ENCODE data around the gene RBFOX2.

The RBFOX2 gene

DNA sequence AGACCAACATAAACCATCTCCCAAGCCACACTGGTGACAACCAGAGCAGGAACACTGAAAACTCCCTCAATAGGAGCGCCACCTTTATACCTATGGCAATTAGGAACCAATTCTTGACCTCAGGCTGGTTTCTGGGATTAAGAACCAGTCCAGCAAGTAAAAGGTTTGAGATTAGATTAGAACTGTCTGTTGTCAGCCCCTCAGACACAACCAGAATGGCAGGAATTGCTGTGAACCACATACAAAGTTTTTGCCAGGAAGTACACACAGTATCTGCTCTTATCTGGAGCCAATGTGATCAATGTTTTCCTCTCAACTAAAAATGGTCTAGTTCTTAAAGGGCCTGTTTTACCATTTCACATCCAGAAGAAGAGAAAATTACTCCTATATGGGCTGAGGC lies 55.2 kb downstream of the RBFOX2 start:
- no peak for DNase-seq (ENCODE audit: low read depth in 2 of 2)

DNA sequence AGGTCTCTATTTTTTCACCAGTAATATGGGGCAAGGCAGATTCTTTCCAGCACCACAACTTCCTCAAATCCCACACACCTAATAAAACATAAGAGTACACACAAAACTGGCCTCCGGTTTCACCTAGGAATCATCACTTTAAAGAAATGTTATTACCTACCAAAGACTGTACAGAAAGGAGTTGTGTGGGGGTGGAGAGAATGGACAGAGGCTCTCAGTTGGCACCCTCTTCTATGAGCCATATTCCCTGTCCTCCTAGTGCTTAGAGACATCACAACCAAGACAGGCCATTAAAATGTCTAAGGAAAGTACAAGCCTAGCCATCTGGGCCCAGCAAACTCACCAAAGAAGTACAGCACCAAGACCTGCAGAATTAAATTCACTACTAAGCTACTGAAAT lies 56.1 kb downstream of the RBFOX2 start:
- no peak for DNase-seq (ENCODE audit: low read depth in 2 of 2)

DNA sequence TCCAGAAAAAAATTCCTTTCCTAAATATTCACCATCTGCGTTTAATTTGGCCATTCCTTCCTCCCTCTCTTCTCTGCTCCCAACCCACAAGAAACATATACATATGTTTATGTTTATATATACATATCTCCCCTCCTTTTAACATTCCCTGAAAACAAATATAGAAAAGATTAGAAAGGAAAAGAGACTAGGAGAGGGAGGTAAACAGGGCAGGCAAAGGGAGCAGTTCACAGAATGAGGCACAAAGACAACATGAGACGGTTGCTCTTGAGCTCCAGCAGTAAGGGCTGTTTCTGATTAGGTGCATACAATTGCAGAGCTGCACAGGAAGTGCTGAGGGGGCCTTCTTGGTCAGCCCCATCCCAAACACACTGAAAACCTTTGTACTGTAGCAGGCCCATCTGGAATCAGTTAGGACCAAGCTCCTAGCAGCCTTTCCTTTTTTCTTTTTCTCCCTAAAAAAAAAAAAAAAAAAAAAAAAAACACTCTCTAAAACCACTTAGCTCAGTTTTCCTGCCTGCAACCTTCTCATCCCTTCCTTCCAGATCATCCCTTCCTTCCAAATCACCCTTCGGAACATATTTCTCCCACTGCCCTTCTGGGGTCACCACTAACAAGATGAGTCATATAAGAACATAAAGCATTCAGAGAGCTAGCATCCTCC lies 57.0 kb downstream of the RBFOX2 start:
- DNase-seq (ENCODE audit: low read depth in 2 of 2) = no peak

DNA sequence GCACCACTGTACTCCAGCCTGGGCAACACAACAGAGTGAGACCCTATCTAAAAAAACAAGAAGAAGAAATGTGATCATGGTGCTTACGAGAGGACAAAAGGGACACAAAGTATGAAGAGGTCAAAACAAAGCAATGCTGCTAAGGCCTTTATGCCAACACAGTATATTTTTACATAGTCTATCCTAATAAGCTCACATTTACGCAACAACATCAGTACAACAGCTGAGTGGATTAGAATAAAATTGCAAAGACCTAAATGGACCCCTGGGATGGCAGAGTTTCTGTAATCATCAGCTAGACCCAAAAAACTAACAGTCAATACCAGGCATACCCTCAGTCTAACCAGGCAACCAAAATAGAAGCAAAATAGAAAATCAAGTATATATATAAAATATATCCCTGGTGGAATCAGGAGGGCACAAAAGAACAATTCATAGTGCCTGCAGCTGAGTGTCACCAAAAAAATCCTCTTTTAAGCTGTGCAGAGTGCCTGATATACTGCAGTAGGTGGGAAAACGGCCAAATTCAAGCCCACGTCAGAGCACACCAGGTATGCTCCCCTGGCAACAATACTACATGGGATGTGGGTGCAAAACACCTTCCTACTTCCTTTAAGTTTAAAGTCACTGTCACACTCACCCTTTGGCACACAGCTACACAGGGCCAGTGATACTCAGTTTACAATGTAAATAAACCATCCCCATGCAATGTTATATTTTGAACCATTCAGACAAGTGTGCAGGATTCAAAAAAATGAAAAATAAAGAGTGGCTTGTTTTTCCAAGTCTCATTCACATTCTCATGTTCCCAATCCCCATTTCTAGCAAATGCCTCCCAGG lies 57.8 kb downstream of the RBFOX2 start:
- DNase-seq (ENCODE audit: low read depth in 2 of 2) = no peak

DNA sequence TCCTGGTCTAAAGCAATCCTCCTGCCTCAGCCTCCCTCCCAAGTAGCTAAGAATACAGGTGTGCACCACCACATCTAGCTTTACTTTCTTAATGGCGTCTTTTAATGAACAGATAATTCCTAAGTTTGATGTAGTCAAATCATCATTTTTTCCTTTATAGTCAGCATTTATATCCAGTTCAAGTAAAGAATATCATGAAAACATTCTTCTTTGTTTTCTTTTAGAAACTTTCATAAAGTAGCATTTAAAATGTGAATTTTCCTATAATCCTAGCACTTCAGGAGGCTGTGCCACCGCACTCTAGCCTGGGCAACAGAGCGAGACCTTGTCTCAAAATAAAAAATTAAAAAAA lies 61.6 kb downstream of the RBFOX2 start:
- no peak for DNase-seq (ENCODE audit: low read depth in 2 of 2)

DNA sequence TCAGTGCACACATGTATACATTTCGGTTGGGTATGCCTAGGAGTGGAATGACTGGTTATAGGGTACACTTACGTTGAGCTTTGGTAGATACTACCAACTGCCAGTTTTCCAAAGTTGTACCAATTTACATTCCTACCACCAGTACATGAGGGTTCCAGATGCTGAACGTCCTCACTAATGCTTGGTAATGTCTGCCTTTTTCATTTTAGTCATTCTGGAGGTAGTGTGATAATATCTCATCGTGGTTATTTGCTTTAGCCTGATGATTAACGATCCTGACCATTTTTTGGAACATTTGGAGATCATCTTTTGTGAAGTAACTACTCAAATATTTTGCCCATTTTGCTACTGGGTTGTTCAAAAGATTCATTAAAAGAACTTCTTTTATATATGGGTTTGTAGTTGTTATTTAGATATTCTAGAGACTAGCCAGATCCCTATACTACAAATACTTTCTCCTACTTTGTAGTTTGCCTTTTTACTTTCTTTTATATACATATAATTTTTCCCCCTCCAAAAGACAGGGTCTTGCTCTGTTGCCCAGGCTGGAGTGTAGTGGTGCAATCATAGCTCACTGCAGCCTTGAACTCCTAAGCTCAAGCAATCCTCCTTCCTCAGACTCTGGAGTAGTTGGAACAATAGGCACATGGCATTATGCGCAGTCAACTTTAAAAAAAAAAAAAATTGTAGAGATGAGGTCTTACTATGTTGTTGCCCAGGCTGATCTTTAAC lies 62.1 kb downstream of the RBFOX2 start:
- DNase-seq (ENCODE audit: low read depth in 2 of 2) = no peak

DNA sequence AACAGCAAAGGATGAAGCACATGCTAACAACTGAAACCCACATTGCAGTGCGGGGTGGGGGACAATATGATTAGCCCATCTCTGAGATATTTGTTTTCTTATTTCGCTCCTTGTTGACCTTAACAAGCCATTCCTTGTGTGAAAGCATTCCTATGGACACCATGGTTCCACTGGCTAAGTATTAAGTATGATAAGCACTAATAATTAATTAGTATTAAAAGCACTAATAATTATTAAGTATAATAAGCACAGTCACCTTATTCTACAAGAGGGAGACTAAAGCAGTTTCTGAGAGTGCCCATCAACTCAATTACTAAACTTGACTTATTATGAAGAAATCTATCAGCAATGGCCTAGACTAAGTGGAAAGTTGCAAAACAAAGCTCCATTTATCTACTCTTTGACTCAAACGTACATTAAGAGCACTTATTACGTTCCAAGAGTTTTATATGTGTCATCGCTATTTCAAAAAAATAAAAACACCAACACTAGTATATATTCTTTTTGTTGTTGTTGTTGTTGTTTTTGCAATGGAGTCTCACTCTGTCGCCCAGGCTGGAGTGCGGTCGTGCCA lies 65.3 kb downstream of the RBFOX2 start:
- no peak for DNase-seq (ENCODE audit: low read depth in 2 of 2)

DNA sequence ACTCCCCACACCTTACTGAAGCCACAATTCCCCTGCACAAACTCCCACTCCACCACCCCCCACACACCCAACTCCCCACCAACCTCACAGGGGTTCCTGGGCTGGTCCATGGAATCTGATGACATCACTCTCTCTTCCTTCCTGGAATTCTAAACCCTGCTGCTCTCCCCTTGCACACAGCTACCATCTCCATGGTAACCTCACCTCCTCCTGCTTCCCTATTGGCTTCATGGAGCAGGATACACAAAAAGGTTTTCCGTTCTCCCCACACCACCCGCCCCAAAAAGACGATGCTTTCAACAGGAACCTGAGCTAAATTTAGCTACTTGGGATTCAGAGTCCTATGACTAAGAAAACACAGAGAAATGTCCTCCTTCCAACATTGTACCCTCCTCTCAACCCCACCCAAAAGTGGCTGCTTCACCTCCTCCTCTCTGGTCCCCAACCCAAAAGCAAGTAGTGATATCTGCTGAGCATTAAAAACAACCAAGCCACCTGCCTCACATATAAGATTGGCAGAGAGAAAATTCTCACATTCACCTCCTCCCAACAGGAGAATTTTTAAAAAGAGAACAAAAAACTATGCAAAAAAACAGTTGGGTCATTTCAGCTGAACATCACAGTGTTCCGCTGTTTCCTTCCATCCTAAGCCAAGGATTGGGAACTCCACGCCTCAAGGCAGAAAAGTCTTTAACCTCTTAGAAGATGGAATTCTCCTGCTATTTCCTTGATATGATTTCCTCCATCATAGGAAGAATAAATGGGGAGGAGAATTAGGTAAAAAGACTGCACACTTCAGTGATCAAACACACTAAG lies 66.9 kb downstream of the RBFOX2 start:
- no peak for DNase-seq (ENCODE audit: low read depth in 2 of 2)

DNA sequence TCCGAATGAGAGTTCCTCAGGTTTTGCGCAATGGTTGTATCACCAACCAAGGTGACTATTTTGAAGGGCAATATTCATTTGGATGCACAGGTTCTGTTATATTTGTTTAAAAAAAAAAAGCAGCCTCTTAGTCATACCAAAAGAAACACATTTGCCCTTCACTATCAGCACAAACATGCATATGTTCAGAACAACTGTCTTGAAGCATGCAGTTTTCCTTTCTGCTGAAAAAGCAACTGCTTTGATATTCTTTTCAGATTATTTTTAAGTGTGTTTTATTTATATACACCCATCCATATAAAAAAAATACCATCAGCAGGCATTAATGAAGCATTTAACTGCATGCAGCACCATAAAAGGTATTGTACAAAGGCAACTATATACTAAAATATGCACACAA lies 67.8 kb downstream of the RBFOX2 start:
- DNase-seq (ENCODE audit: low read depth in 2 of 2) = no peak

DNA sequence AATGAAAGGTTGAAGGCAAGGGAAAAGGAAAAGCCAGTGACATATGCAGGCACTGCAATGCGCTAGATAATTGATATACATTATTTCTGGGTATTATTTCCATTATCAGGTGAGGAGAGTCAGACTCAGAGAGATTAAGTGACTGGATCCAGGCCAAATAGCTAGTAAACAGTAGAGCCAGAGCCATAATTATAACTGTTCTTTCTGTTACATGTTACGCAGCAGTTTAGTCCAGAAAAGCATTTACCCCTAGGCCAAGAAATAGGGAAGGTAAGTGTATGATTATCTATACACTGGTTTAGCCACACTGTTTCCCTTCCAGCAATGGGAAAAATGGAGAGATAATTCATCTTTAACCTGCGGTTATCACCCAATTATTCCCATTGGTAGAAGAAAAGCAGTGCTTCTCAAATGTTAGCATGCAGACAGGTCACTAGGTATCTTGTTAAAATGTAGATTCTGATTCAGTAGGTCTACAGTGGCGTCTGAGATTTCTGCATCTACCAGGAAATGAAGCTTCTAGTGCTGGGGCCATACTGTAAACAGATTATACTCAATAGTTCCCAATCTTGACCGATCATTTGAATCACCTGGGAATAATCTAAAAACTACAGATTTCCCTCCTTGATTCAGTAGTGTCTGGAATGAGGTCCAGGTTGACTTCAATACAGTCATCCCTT lies 69.4 kb downstream of the RBFOX2 start:
- no peak for DNase-seq (ENCODE audit: low read depth in 2 of 2)

DNA sequence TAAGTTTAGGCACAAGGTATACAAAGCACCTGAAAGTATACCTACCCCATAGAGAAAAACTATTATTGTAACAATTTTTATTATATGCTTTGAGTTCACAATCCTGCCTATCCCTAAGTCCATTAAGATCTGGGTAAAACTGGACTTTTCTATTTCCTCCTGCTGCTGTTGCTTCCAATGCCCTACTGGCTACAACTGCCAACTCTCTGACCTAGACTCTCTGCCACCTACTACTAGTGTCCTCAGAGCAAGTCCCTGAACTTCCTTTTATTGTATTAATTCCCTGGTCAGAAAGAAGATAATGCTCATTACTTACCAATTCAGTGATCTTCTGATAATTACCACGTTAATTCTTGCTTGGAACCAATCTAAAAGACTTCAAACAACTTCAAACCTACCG lies 70.3 kb downstream of the RBFOX2 start:
- DNase-seq (ENCODE audit: low read depth in 2 of 2) = no peak

DNA sequence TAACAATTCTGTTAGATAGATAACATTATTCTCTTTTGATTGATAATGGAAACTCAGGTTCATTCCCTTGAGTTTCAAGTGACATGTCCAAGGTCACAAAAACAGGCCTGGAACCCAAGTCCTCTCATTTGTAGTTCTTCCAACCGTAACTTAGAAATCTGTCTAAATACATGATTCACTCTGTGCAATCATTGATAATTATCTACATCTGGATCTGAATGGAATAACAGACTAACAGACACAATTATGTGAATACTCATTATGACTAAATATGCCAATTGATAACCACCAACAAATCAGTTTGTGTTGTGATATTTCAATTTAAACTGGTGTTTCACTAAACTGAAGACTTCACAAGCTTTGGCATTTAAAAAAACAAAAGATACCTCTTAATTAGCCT lies 71.0 kb downstream of the RBFOX2 start:
- no peak for DNase-seq (ENCODE audit: low read depth in 2 of 2)

DNA sequence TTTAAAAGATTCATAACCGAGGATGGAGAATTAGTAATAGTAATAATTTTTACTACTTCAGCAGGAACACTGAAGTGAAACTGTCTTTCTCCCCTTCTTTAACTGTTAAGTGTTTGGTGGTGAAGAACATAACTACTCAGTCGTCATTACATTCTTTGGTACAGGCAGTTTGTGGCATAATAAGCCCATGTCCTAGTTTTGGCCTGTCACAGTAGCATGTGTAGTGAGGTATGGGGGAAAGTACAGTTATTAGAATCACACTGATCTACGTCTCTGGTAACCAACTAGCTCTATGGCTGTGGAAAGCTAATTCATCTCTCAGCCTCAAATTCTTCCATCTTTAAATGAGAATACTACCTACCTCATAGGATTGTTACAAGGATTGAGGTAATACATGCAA lies 71.8 kb downstream of the RBFOX2 start:
- no peak for DNase-seq (ENCODE audit: low read depth in 2 of 2)

DNA sequence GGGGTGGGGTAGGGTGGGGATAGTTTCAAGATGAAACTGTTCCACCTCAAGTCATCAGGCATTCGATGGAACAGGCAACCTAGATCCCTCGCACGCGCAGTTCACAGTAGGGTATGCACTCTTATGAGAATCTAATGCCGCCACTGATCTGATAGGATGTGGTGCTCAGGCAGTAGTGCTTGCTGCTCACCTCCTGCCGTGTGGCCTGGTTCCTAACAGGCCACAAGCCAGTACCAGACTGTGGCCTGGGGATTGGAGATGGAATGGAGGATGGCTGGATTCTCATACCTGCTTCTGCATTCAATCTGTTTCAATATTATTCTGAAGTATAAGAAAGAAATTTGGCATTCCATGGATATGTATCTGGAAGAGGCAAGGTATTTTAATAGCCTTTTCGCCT lies 73.1 kb downstream of the RBFOX2 start:
- DNase-seq (ENCODE audit: low read depth in 2 of 2) = no peak

DNA sequence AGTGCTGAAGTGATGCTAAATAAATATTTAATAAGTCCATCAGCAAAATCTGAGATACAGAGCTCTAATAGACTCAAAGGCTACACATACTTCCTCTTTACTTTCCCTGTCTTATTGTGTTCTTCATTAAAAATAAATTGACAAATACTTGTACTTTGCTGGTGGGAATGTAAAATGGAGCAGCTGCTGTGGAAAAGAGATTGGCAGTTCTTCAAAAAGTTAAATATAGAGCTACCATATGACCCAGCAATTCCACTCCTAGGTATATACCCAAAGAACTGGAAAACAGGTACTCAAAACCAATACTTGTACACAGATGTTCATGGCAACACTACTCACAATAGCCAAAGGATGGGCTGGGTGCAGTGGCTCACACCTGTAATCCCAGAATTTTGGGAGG lies 76.0 kb downstream of the RBFOX2 start:
- DNase-seq (ENCODE audit: low read depth in 2 of 2) = no peak

DNA sequence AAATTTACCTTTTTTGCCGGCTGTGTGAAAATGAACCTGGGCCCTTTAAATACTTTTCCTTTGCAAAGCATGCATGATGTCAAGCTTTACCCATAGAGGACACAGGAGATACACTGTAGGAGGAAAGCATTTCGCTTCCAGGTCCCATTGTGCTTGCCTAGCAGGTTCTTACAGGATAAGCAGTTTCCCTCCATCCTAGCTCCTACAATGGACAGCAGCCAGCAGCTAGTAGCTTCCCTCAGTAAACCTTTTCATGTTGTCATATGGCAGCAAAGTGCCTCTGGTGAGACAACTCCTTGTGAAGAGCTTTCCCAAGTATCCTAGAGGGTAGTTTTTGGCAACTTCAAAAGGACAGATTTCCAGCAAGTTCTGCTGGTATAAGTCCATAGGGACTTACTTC lies 78.4 kb downstream of the RBFOX2 start:
- DNase-seq (ENCODE audit: low read depth in 2 of 2) = no peak

DNA sequence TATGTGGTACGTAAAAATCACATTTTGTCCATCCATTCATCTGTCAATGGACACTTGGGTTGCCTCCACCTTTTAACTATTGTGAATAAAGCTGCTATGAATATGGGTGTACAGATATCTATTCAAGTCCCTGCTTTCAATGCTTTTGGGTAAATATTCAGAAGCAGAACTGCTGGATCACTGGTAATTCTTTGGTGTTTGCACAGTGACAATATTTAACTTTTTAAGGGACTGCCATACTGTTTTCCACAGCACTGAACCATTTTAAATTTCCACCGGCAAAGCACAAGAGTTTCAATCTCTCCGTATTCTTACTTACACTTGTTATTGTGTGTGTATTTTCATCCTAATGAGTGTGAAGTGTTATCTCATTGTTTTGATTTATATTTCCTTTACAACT lies 79.4 kb downstream of the RBFOX2 start:
- DNase-seq (ENCODE audit: low read depth in 2 of 2) = no peak

DNA sequence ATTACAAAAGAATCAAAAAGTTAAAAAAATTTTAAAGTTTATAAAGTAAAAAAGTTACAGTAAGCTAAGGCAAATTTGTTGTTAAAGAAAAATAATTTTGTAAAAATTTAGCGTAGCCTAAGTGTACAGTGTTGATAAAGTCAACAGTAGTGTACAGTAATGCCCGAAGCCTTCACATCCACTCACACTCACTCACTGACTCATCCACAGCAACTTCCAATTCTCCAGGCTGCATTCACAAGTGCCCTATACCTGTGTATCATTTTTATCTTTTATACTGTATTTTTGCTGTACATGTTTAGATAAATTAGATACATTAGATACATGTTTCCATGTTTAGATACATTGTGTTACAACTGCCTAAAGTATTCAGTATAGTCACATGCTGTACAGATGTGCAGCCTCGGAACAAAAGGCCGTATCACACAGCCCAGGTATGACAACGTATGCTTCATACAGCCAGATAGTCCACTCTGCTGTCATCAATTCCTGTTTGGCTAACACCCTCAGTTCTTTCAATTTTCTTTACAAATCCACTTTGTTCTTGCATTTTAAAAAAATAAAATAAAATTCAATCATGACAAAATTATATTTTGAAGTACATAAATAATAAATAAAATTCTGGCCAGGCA lies 80.7 kb downstream of the RBFOX2 start:
- no peak for DNase-seq (ENCODE audit: low read depth in 2 of 2)

DNA sequence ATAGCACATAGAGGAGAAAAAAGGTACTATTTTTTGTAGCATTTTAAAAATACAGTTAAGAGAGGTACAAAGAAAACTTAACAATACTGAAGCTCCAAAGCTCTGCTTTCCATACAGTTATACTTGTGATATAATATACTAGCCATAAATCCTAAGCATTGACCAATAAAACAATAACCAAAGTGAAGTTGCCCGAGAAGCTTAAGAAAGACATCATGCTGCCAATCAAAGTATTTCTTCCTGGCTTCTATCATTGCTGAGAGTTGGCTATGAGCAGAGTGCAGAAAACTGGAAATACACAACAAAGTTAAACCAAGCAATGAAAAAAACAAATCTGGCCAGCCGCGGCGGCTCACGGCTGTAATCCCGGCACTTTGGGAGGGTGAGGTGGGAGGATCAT lies 84.2 kb downstream of the RBFOX2 start:
- no peak for DNase-seq (ENCODE audit: low read depth in 2 of 2)

DNA sequence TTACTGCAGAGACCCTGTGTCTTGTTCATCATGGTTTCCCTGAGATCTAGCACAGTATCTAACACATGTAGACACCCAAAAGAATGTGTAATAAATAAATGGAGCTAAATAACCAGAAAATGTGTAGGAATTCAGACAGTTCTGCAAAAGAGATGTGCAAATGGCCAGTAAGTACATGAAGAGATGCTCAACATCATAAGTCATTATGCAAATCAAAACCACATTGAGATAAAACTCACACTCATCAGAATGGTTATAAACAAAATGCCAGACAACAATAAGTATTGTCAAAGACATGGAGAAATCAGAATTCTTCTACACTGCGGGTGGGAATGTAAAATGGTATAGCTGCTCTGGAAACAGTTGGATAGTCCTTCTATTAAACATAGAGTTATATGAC lies 88.5 kb downstream of the RBFOX2 start:
- DNase-seq (ENCODE audit: low read depth in 2 of 2) = no peak

DNA sequence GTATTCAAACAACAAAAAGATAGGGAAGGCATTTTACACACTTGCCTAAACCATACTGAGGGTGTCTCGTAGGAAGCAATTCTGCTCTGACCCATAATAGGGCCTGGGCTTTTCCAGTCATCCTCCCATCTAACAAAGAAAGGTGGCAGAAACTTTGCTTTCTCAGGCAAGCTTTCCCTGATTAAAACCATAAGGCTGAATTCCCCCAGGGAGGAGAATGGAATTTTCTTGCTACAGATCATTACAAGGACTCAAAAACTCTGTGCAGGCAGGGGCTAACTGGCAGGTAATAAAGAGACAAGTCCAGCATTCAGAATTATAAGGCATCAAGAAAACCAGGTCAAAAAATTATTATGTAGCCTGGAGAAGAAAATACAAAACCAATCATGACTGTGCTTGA lies 90.4 kb downstream of the RBFOX2 start:
- DNase-seq (ENCODE audit: low read depth in 2 of 2) = no peak
